Endometrial microvascular endothelial cells (primary cell): ENCODE data around the gene OR2AT4. TPM values are rescaled to one million over a fixed set of nuclear protein-coding genes. Genes with fewer than 3 reads are reported as not detected.

Experiments
- in situ Hi-C: cut with HindIII; loops from 2 replicates; pipeline ENCODE4 v1.10.0; 2017; ENCODE audit warnings: low sequenced_read_pairs, low pct_unique_long_range_greater_than_20kb; ENCODE audit errors: inconsistent ontology term
- total RNA-seq: library from RNA; depleted of rRNA; stranded (reverse); fragments of >200 nt; gene quantifications from one replicate; pipeline ENCODE4 v1.2.3, GENCODE V29; 2015; ENCODE audit errors: inconsistent ontology term

Gene OR2AT4
- total RNA-seq = not detected

GRCh38 chr11:75096456-75097172, at the start of gene OR2AT4:
Gene OR2AT4 (minus strand): TSS chr11:75096876.
- in situ Hi-C loops = no loop called here

- in situ Hi-C loops = no loop called here
Observed at GRCh38 chr11:75145972-75146519, 49.4 kb upstream of the OR2AT4 start.

GRCh38 chr11:75145196-75145971, 48.7 kb upstream of the OR2AT4 start:
- in situ Hi-C loops = no loop called here

GRCh38 chr11:75144716-75145014, 48.0 kb upstream of the OR2AT4 start:
- in situ Hi-C loops = no loop called here

GRCh38 chr11:75143420-75143731, 46.7 kb upstream of the OR2AT4 start:
- in situ Hi-C loops = no loop called here

GRCh38 chr11:75142714-75143419, 46.2 kb upstream of the OR2AT4 start:
- in situ Hi-C loops = no loop called here

- in situ Hi-C loops = no loop called here
Observed at GRCh38 chr11:75141166-75141565, 44.5 kb upstream of the OR2AT4 start.

- in situ Hi-C loops = no loop called here
Observed at GRCh38 chr11:75140269-75141138, 43.8 kb upstream of the OR2AT4 start.

- in situ Hi-C loops = no loop called here
Observed at GRCh38 chr11:75135651-75136050, 39.0 kb upstream of the OR2AT4 start.

GRCh38 chr11:75135021-75135650, 38.5 kb upstream of the OR2AT4 start:
- in situ Hi-C loops = no loop called here

GRCh38 chr11:75133976-75134375, 37.3 kb upstream of the OR2AT4 start:
- in situ Hi-C loops = no loop called here

- in situ Hi-C loops = no loop called here
Observed at GRCh38 chr11:75132080-75132479, 35.4 kb upstream of the OR2AT4 start.

GRCh38 chr11:75126564-75126963, 29.9 kb upstream of the OR2AT4 start:
- in situ Hi-C loops = no loop called here

- in situ Hi-C loops = no loop called here
Observed at GRCh38 chr11:75118577-75118976, 21.9 kb upstream of the OR2AT4 start.

- in situ Hi-C loops = no loop called here
Observed at GRCh38 chr11:75114465-75114864, 17.8 kb upstream of the OR2AT4 start.

- in situ Hi-C loops = no loop called here
Observed at GRCh38 chr11:75113030-75113429, 16.4 kb upstream of the OR2AT4 start.

GRCh38 chr11:75112200-75112599, 15.5 kb upstream of the OR2AT4 start:
- in situ Hi-C loops = no loop called here

GRCh38 chr11:75107187-75107586, 10.5 kb upstream of the OR2AT4 start:
- in situ Hi-C loops = no loop called here
